Stomach (tissue), 9 donors: ENCODE data around the gene CYP27C1. TPM values are rescaled to one million over a fixed set of nuclear protein-coding genes. Genes with fewer than 3 reads are reported as not detected.
"Not testable (repeated sequence)": the region's sequence is repeated elsewhere in the genome, so short reads cannot be mapped to it uniquely, and the experiment has no call there.

Experiments used
- DNase-seq, 2 donors: peaks; one replicate each; pipeline versions ENCODE4 v3.0.0 to v3.0.0-alpha.2; 2013 to 2019
- H3K27ac ChIP-seq, 5 donors: fragments of 200-600 bp in 4 of 5; sonication (generic) in 4 of 5; one replicate each; pipeline ENCODE4 v1.5.1; 2013 to 2019; ENCODE audit warnings: mild to moderate bottlenecking in 1 of 5, moderate library complexity in 1 of 5
- H3K27me3 ChIP-seq, 3 donors: fragments of 200-600 bp; sonication (generic); one replicate each; pipeline ENCODE4 v1.5.1; 2017 to 2019; ENCODE audit warnings: mixed run types in 1 of 3
- H3K36me3 ChIP-seq, 4 donors: fragments of 200-600 bp; sonication (generic); 1 replicate in 3 of 4; 2 replicates in 1 of 4; pipeline ENCODE4 v1.5.1; 2016 to 2019
- H3K4me1 ChIP-seq, 4 donors: fragments of 200-600 bp; sonication (generic); one replicate each; pipeline ENCODE4 v1.5.1; 2016 to 2019
- H3K4me3 ChIP-seq, 4 donors: fragments of 200-600 bp; sonication (generic) in 3 of 4; one replicate each; pipeline ENCODE4 v1.5.1; 2016 to 2019; ENCODE audit warnings: mild to moderate bottlenecking in 1 of 4
- H3K9me3 ChIP-seq, 4 donors: fragments of 200-600 bp; sonication (generic); one replicate each; pipeline ENCODE4 v1.5.1; 2016 to 2019
- CTCF ChIP-seq, 7 experiments: fragments of 450-650 bp in 4 of 7; fragments of 200-600 bp in 3 of 7; sonication (generic) in 3 of 7; IDR thresholded peaks; one replicate each; pipeline ENCODE4 v1.5.1; 2016 to 2019; ENCODE audit warnings: antibody characterized with exemption in 7 of 7, control low read depth in 2 of 7, mild to moderate bottlenecking in 1 of 7
- EP300 ChIP-seq: sonication (generic); formaldehyde crosslinking; IDR thresholded peaks from one replicate; pipeline ENCODE4 v1.6.1; 2017; ENCODE audit warnings: antibody characterized with exemption
- POLR2A ChIP-seq, 4 donors: fragments of 450-650 bp; IDR thresholded peaks; one replicate each; pipeline ENCODE4 v1.6.1; 2016; ENCODE audit warnings: antibody characterized with exemption in 4 of 4, control low read depth in 2 of 4, mild to moderate bottlenecking in 1 of 4, moderate library complexity in 1 of 4
- POLR2AphosphoS5 ChIP-seq, 3 donors: sonication (generic); formaldehyde crosslinking; IDR thresholded peaks; one replicate each; pipeline ENCODE4 v1.6.1; 2016; ENCODE audit warnings: antibody characterized with exemption in 3 of 3
- WGBS, 5 donors: extraction: QIAGEN DNeasy Blood & Tissue Kit in 3 of 5; methylation state at CpG; one replicate each; pipeline versions ENCODE4 v1.1.5 to v1.1.7; 2013 to 2018; 5-methylcytosine and 5-hydroxymethylcytosine counted together
- intact Hi-C: fragments of 100-400 bp; cut with DNase I; formaldehyde crosslinking; loops from one replicate; pipeline ENCODE4 v1.15.1; 2023; ENCODE audit warnings: low total_unique reads
- polyA plus RNA-seq, 3 donors: library from polyadenylated mRNA; stranded (reverse); fragments of 200-250 nt; gene quantifications; one replicate each; pipeline ENCODE4 v1.2.3, GENCODE V29; 2013
- total RNA-seq, 5 donors: library from RNA; depleted of rRNA; stranded (reverse); fragments of >200 nt; gene quantifications; one replicate each; pipeline versions ENCODE4 v1.1.0 to v1.2.3, GENCODE V29; 2014 to 2016
- donor health status: healthy with polysubstance abuse.
- donor health status: Bipolar disorder and iron deficiency.
- donor health status: healthy.

Gene CYP27C1
- total and polyA plus RNA-seq, 8 donors = 0.25 to 3.5 (median 0.40) TPM; not detected in 4

- WGBS, 5 donors = 67 to 96% (median 85%) methylated on average over 3 of the region's 3 CpGs
- H3K27me3 ChIP-seq = no peaks in the 10 kb centered on the region
- DNase-seq = no peak
- H3K36me3 ChIP-seq = peaks cover 36 to 61% (median 58%) of the 10 kb centered on the region in 4 donors
- TF ChIP-seq EP300 = no peak
- no peak for TF ChIP-seq POLR2A (IDR thresholded peaks at IDR 0.05)
- no peak for TF ChIP-seq POLR2AphosphoS5 (IDR thresholded peaks at IDR 0.05)
- no peak for TF ChIP-seq CTCF (IDR thresholded peaks at IDR 0.05)
- no peaks in the 10 kb centered on the region for H3K9me3 ChIP-seq
- H3K4me3 ChIP-seq = no peak overlapping the region
- H3K27ac ChIP-seq = no peak overlapping the region
- intact Hi-C loops = no loop called here
- no peaks in the 10 kb centered on the region for H3K4me1 ChIP-seq
Observed at GRCh38 chr2:127256381-127256780, 36.3 kb upstream of the CYP27C1 start.

GRCh38 chr2:127255721-127256120 is 35.6 kb upstream of the CYP27C1 start:
- H3K4me1 ChIP-seq = no peaks in the 10 kb centered on the region
- intact Hi-C loops = no loop called here
- H3K27me3 ChIP-seq = no peaks in the 10 kb centered on the region
- TF ChIP-seq POLR2AphosphoS5 (IDR thresholded peaks at IDR 0.05) (no peak), POLR2A (IDR thresholded peaks at IDR 0.05) (no peak), CTCF (IDR thresholded peaks at IDR 0.05) (no peak), EP300 (no peak)
- no peak overlapping the region for H3K4me3 ChIP-seq
- no peak overlapping the region for H3K27ac ChIP-seq
- DNase-seq = no peak
- peaks cover 32 to 55% (median 51%) of the 10 kb centered on the region in 4 donors for H3K36me3 ChIP-seq
- no peaks in the 10 kb centered on the region for H3K9me3 ChIP-seq
- 88 to 99% (median 97%) methylated on average over 6 of the region's 6 CpGs for WGBS, 5 donors

GRCh38 chr2:127255146-127255545 is 35.0 kb upstream of the CYP27C1 start:
- H3K4me3 ChIP-seq = no peak overlapping the region
- intact Hi-C loops = no loop called here
- whole genome bisulfite sequencing, 5 donors = 79 to 88% (median 83%) methylated on average over 2 of the region's 2 CpGs
- peak in 1 of 2 donors; percentile 63 for DNase-seq
- no peak overlapping the region for H3K27ac ChIP-seq
- H3K36me3 ChIP-seq = peaks cover 27 to 49% (median 45%) of the 10 kb centered on the region in 4 donors
- H3K9me3 ChIP-seq = no peaks in the 10 kb centered on the region
- no peaks in the 10 kb centered on the region for H3K4me1 ChIP-seq
- H3K27me3 ChIP-seq = no peaks in the 10 kb centered on the region
- TF ChIP-seq CTCF (IDR thresholded peaks at IDR 0.05) (no peak), EP300 (no peak), POLR2A (IDR thresholded peaks at IDR 0.05) (no peak), POLR2AphosphoS5 (IDR thresholded peaks at IDR 0.05) (no peak)

GRCh38 chr2:127254386-127254981 is 34.4 kb upstream of the CYP27C1 start:
- intact Hi-C loops = no loop called here
- no peaks in the 10 kb centered on the region for H3K9me3 ChIP-seq
- peaks cover 21 to 42% (median 39%) of the 10 kb centered on the region in 4 donors for H3K36me3 ChIP-seq
- H3K4me1 ChIP-seq = no peaks in the 10 kb centered on the region
- no peaks in the 10 kb centered on the region for H3K27me3 ChIP-seq
- TF ChIP-seq POLR2AphosphoS5 (IDR thresholded peaks at IDR 0.05) (no peak), POLR2A (IDR thresholded peaks at IDR 0.05) (no peak), EP300 (no peak), CTCF (IDR thresholded peaks at IDR 0.05) (no peak)
- no peak overlapping the region for H3K27ac ChIP-seq
- no peak overlapping the region for H3K4me3 ChIP-seq
- no peak for DNase-seq
- 61 to 75% (median 71%) methylated on average over 7 of the region's 7 CpGs for WGBS, 5 donors

GRCh38 chr2:127241184-127241583 is 21.1 kb upstream of the CYP27C1 start:
- WGBS, 5 donors = 54 to 77% (median 58%) methylated on average over 2 of the region's 2 CpGs
- peaks cover 0 to 20% (median 6%) of the 10 kb centered on the region in 4 donors for H3K9me3 ChIP-seq
- intact Hi-C loops, H3K4me1 ChIP-seq, H3K36me3 ChIP-seq, DNase-seq, H3K27ac ChIP-seq, H3K27me3 ChIP-seq, H3K4me3 ChIP-seq: not testable (repeated sequence)
